Smooth muscle cell of the brain vasculature (primary cell): ENCODE results near the gene PSME4.
A peak's percentile ranks its signal among the peaks of the same experiment; 100 is the strongest.

Experiments
- DNase-seq: peaks from one replicate; pipeline ENCODE4 v3.0.0-alpha.2; 2012; ENCODE audit warnings: low read depth, low spot score

The PSME4 gene, protein sequence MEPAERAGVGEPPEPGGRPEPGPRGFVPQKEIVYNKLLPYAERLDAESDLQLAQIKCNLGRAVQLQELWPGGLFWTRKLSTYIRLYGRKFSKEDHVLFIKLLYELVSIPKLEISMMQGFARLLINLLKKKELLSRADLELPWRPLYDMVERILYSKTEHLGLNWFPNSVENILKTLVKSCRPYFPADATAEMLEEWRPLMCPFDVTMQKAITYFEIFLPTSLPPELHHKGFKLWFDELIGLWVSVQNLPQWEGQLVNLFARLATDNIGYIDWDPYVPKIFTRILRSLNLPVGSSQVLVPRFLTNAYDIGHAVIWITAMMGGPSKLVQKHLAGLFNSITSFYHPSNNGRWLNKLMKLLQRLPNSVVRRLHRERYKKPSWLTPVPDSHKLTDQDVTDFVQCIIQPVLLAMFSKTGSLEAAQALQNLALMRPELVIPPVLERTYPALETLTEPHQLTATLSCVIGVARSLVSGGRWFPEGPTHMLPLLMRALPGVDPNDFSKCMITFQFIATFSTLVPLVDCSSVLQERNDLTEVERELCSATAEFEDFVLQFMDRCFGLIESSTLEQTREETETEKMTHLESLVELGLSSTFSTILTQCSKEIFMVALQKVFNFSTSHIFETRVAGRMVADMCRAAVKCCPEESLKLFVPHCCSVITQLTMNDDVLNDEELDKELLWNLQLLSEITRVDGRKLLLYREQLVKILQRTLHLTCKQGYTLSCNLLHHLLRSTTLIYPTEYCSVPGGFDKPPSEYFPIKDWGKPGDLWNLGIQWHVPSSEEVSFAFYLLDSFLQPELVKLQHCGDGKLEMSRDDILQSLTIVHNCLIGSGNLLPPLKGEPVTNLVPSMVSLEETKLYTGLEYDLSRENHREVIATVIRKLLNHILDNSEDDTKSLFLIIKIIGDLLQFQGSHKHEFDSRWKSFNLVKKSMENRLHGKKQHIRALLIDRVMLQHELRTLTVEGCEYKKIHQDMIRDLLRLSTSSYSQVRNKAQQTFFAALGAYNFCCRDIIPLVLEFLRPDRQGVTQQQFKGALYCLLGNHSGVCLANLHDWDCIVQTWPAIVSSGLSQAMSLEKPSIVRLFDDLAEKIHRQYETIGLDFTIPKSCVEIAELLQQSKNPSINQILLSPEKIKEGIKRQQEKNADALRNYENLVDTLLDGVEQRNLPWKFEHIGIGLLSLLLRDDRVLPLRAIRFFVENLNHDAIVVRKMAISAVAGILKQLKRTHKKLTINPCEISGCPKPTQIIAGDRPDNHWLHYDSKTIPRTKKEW (N-terminal part only)

DNA sequence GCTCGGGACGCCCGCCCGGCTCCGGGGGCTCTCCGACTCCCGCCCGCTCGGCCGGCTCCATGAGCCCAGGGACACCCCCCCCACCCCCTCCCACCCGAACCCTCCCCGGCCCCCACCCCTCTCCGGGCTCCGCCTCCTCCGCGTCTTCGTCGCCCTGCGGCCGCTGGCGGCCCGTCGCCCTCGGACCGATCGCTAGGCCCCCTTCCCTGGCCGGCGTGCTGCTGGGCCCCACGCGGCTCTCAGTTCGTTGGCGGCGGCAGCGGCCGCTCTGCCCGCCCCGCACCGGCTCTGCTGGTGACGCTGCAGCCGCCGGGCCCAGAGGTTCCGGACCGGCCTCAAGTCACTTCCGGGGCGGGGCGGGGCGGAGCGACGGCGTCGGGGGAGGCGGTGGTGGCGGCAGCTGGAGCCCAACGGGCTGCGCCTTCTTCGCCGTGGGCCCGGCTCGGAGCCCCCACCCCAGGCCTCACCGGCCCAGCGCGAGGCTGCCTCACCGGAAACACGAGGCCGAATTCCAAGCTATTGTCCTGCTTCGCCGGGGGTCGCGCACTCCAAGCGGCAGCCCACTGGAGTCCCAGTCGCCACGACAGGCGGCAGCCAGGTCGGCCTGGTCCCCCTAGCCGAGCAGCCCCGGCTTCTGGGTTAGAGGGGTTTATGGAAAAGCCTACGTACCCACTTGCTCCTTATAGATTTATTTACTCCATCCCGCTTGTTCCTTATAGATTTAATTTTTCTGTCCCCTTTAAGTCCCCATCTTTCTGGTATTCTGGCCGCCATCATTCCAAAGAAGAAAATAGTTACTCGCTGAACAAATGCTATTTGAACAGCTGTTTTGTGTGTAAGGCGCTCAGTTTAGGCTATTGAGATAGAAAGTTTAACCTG is at the start of gene PSME4:
Gene PSME4, minus strand, starts transcription at position 270 of the 879 bp plus-strand sequence. Its CDS starts 209 bp downstream, at position 61.
- peak; percentile 71 for DNase-seq

DNA sequence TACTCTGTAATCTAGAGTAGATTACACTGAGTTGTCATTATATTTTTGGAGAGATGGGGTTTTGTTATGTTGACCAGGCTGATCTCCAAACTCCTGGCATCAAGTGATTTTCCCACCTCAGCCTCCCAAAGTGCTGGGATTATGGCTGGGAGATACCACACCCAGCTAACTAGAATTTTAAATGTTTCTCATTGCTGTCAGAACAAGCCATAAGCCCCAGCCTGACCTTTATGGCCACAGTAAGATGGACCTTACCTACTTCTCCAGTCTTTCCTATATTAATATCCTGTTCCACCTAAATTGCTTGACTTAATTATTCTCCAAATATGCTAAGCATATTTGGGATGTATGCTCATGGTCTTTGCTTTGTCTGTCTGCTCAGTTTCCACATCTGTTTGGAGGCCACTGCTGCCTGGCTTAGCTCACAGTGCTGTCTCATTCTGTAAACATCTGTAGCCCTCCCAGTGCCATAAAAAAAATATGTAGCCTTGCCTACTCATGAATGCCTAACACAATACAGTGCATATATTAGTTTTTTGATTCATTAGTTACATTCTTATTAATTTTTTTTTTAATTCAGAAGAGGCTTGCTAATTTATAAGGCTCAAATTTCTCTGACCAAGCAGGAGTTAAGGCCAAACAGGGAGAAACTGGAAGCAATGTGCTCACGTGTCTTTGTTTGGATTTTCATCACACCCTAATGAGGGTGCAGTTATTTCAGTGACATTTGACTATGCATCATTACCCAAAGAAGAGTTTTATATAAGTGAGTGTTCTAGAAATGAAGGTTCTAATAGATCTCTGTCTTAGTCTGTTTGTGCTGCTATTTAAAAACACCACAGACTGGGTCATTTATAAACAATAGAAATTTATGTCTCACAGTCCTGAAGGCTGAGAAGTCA is 45.3 kb upstream of the PSME4 start:
- peak; percentile 31 for DNase-seq

DNA sequence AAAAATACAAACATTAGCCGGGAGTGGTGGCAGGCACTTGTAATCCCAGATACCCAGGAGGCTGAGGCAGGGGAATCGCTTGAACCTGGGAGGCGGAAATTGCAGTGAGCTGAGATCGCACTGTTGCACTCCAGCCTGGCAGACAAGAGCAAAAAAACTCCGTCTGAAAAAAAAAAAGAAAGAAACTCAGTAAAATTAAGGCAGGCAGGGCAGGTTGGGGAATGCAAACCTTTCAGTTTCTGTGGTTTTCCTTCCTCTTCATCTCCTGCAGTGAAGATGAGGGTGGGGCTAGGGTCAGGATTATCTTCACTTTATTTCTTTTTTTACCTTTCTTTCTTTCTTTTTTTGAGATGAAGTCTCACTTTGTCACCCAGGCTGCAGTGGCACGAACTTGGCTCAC is 43.2 kb upstream of the PSME4 start:
- DNase-seq, result no peak

DNA sequence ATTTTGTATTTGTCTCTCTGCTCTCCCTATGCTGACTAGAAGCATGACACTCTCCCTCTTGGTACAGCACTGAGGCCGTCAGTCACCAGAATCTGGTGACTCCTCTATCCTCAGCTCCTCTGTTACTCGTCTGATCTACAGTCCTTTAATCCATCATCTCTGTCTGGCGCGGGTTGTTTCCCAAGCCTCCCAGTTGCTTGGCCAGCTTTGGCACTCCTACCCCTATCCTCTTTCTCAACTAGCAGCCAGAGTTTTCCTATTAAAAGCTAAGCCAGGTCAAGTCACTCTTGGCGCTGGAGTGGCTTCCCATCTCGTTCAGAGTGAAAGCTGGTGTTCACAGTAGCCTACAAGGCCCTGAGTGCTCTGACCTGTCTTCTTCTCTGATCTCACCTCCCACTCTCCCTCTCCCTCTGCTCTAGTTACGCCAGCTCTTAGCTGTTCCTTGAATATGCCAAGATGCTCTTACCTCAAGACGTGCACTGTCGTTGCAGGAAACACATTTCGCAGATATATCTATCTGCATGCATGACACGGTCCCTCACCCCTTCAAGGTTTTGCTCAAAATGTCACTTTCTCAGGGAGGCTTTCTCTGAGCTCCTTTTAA is 41.8 kb upstream of the PSME4 start:
- no peak for DNase-seq

DNA sequence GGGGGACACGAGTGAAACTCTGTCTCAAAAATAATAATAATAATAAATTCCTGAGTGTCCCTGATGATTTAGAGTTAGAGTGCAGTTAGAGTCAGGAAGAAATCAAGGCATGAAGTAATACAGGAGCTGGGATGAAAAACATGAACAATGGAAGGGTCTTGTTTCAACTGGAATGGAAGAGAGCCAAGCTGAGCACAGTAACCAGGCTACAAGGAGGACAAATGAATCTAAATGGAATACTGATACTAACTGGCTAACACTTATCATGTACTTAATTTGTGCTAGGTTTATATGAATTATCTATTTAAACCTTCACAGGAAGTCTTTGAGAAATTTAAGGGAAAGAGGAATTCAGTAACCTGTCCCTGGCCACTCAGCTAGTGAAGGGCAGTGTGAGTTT is 38.8 kb upstream of the PSME4 start:
- no peak for DNase-seq

DNA sequence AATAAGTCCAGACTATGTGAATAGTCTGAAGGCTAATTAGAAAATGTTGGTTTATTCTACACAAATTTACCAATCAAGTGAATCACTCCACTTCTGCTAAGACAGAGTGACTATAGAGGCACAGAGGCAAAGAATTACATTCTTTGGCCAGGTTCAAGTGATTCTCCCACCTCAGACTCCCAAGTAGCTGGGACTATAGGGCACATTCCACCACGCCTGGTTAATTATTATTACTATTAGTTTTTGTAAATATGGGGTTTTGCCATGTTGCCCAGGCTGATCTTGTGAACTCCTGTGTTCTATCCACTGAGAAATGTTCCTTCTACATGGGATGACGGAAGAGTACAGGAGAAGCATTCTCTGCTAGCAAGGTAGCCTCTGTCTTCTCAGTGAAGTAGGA is 37.6 kb upstream of the PSME4 start:
- no peak for DNase-seq

DNA sequence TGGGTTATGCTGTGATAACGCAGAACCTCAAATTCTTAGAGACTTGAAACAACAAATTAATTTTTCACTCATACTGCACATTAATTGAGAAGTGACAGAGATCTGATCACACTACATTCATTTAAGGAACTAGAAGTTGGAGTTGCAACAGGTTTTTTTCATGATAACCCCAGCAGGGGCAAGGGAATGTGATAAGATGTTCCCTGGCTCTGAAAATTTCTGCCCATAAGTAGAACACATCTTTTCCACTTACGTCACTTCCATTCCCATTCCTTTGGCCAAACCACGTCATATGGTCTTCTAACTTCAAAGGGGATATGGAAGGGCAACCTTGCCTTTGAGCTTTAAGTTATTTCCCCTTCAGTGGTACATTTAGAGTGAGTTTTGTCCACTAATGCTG is 29.7 kb upstream of the PSME4 start:
- DNase-seq, result no peak

DNA sequence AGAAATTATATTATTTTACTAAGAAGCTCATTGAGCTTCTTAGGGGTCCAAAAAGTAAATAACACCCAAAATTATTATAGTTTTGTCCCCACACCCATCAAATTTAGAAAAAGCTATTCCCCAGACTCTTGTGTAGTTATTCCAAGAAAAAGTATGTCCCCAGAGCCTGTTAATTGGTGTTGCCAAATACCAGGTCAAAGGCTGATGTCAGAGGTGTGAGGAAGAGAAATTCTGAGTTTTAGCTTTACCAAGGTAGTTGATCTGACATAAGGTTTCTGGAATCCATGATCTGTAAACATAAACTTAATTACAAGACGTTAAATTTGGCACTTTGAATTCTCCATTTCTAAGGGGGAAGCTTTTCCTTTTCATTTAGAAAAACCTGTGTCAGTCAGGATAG is 29.3 kb upstream of the PSME4 start:
- no peak for DNase-seq

DNA sequence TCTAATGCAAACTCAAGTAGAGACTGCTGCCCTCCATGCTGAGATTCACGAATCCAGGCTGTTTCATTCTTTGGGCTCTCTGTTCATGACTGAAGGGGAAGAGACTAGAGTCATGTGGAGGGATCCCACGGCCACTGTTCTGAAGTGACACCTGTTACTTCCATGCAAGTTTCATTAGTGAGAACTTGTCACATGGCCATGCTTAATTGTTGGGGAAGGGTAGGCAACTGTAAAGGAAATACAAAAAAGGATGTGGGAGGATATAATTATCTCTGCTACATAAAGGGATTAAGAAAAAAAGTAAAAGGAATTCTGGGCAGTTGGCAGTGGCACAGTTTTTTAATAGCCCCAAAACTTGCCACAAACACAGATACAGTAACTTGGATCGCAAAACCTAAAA is 28.0 kb upstream of the PSME4 start:
- DNase-seq, result no peak

DNA sequence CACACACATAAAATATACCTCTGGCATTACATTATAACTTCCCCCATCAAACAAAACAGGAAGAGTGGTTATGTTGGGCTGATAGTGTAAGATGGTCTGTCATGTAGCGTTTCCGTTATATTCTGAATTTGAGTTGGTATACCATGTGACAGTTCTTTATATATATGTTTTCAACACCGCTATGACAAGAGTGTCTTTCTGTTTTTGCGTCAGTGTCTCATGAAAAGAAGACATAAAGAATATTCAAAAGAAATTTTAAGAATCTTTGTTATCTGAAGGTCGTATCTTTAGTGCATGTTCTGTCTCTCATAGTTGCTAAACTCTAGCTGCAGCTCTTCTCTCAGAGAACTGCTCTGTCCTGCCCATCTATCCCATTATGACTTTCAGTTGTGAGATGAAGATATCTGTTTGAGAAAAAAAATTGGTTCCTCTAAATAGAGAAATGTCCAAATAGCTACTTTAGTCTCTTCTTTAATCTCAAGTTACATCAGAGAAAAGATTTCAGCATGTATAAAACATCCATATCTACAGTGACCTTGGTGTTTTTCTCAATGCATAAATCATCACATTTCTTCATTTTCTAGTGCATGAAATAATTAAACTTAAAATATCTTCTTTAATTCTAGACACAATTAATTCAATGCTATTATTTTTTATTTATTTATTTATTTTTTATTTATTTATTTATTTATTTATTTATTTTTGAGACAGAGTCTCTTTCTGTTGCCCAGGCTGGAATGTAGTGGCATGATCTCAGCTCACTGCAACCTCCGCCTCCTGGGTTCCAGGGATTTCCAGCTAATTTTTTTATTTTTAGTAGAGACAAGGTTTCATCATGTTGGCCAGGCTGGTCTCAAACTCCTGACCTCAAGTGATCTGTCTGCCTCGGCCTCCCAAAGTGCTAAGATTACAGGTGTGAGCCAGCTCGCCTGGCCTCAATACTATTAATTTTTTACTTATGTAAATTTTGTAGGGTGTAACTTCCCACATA is 24.3 kb upstream of the PSME4 start:
- DNase-seq, result no peak

DNA sequence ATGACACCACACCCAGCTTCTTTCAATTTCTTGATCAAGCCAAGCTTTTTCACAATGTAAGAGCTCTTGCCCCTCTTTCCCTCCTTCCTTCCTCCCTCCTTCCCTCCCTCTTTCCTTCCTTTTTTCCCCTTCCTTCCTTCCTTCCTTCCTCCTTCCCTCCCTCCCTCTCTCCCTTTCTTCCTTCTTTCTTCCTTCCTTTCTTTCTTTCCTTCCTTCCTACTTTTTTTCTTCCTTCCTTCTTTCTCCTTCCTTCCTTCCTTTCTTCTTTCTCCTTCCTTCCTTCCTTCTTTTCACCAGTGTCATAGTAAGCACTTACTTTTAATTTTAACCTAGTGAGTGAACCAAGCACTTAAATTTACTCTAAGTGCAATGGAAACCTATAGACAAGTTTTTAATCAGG is 21.2 kb upstream of the PSME4 start:
- no peak for DNase-seq

DNA sequence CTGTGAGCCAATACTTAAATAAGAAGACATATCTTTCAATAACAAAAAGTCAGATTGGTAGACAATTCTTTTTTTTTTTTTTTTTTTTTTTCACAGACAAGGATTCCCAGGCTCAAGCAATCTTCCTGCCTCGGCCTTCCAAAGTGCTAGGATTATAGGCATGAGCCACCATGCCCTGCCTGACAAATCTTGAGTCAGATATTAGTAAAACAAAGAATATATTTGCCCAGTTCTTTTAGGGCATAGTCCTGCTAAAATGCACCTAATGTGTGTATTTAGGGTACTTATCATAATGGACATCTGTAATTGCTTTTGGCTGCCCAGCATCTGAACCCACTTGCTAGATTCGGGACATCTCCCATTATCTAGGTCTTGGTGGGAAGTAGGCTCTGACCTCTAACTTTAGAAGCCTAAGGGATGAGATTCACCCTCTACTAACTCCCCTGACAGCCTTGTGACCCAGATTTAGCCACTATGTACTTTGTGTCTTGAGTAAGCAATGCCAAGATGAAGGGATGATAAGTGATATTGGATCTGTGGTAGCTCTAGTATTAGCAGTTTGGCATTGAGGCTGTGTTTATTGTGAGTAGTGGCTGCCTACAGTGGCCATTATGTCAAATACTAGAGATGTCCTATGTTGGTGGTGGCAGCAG is 18.5 kb upstream of the PSME4 start:
- no peak for DNase-seq

DNA sequence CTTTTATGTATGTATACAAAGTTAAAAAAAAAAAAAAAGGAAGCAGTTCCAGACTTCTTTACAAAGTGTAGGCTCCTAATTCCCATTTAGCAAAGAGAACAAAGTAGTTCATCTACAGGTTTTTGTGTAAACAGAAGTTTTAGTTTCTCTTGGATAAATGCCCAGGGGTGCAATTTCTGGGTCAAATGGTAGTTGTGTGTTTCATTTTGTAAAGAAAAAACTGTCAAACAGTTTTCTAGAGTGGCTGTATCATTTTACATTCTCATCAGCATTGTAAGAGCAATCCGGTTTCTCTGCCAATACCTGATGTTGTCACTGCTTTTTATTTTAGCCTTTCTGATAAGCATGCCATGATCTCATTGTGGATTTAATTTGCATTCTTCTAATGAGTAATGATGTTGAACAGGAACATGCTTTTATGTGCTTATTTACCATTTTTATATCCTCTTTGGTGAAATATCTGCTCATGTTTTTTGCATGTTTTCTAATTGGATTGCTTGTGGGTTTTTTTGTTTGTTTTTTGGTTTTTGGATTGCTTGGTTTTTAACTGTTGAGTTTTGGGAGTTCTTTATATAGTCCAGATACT is 16.6 kb upstream of the PSME4 start:
- DNase-seq, result no peak

DNA sequence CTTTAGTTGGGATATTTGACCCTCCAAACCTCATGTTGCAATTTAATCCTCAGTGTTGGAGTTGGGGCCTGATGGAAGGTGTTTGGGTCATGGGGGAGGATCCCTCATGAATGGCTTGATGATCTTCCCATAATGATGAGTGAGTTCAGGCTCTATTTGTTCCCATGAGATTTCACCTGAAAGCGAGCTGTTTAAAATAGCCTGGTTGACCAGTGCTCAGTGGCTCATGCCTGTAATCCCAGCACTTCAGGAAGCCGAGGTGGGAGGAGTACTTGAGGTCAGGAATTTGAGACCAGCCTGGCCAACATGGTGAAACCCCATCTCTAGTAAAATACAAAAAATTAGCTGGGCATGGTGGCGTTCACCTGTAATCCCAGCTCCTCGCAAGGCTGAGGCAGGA is 14.9 kb upstream of the PSME4 start:
- no peak for DNase-seq

DNA sequence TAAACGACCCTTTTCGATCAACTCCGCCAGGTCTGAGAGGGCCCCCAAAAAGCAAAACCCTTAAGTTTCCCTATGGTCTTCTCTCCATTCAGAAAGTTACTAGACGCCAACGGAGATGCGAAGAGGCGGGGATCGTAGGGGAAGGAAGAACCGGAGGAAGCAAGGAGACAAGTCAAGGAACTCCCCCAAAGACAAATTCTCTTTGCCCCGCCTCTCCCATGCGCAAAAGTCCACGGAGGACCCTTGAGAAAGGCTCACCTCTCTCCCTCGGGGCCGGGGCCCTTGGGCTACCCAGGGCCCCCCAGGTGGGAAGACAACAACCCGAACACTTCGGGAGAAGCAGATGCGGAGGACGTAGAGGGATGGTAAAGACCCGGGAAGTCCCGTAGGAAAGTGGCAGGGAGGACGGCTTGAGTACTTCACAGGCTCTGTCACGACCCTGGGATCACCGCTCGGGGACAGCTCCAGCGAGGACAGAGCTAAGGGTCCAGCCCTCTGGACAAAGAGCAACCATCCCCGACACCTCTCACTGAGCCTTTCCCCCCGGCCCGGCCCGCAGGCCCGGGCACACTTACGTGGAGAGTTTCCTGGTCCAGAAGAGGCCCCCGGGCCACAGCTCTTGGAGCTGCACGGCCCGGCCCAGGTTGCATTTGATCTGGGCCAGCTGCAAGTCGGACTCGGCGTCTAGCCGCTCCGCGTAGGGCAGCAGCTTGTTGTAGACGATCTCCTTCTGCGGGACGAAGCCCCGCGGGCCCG is 647 bp downstream of the PSME4 start:
- no peak for DNase-seq

DNA sequence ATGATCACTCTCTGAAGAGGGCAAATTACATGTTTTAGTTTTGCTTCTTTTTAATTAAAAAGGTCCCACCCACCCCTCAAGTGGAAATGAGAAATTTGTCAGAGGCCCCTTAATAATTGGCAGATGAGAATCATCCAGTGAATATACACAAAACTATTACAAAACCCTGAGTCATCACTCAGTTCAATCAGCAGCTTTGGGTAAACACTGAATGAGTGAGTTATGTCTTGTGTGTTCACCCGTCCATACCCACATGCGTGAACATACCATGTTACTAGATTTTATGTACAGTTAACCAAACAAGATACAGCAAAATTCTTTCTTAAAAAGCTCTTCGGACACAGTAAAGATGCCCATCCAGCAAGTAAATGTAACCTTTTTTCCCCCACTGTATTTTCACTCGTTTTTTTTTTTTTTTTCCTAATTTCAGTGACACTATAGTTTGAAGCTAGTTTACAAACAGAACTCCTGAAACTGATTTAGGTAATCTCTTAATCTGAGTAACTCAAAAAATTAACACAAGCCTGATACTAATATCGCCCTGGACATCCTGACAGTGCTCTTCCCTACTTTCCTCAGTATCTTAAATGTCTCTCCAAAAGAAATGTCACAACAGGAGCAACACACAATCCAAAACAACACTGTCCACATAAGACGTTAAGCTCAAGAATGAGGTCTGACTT is 1.4 kb downstream of the PSME4 start:
- DNase-seq, result no peak
